Amniotic stem cell (primary cell): ENCODE measurements around the gene GMPPA.

ENCODE experiments used
- DNase-seq: peaks from one replicate; lab custom pipeline; 2025; lab: John Stamatoyannopoulos, UW

GMPPA gene

DNA sequence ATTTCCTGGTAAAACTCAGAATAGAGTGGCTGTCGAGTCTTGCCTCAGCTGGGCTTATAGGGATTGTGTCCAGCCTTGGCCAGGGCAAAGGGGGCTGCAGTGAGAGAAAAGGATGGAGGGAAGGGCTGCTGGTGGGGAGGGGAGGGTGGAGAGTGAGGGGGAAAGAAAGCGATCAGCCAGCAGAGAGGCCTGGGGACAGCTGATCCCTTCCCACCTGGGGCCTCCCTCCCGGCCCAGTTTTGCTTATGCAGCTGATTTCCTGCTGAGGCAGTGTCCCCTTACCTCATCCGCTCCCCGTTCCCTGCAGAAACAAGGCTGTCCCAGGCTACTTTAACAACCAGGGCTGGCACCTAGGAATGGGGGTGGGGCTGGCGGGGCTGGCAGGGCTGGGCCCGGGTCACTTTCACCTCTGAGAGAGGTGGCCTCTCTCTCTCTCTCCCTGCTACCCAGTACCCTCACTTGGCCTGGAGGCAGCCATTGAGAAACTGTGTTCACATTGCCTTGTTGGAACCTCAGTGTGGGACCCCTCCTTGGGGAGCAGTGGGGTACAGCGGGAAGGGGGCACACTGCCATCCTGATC, 12.2 kb upstream of the GMPPA start:
- DNase-seq, result no peak

GRCh38 chr2:219488149-219488843, 10.4 kb upstream of the GMPPA start:
- DNase-seq, result no peak

GRCh38 chr2:219488844-219489194, 9.9 kb upstream of the GMPPA start:
- no peak for DNase-seq

DNA sequence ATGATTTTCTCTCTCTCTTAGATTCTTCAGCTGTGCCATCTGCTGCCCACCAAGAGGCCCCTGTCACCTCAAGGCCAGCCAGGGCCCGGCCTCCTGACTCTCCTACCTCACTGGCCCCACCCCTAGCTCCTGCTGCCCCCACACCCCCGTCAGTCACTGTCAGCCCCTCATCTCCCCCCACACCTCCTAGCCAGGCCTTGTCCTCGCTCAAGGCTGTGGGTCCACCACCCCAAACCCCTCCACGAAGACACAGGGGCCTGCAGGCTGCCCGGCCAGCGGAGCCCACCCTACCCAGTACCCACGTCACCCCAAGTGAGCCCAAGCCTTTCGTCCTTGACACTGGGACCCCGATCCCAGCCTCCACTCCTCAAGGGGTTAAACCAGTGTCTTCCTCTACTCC, 9.4 kb upstream of the GMPPA start:
- no peak for DNase-seq

- no peak for DNase-seq
These were observed 8.5 kb upstream of the GMPPA start for GRCh38 chr2:219490186-219490585.

DNA sequence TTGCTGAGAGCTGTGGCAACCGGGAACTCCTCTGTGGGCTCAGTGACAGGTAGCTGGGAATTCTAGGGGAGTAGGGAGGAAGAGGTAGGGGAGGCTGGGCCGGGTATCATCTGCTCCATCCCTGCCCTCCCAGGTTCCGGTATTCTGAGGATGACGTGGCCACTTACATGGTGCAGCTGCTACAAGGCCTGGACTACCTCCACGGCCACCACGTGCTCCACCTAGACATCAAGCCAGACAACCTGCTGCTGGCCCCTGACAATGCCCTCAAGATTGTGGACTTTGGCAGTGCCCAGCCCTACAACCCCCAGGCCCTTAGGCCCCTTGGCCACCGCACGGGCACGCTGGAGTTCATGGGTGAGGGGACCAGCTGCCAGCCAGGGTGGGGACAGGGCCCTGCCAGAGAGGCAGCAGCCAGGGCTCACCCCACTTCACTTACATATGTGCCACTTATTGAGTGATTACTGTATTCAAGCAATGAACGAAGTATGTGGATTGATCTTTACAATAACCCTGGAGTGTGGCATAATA, 8.0 kb upstream of the GMPPA start:
- DNase-seq, result no peak

- DNase-seq, result no peak
These were observed 7.3 kb upstream of the GMPPA start for GRCh38 chr2:219491278-219491963.

- DNase-seq, result no peak
These were observed 6.1 kb upstream of the GMPPA start for GRCh38 chr2:219492575-219492974.

GRCh38 chr2:219493086-219493485, 5.6 kb upstream of the GMPPA start:
- DNase-seq, result no peak

DNA sequence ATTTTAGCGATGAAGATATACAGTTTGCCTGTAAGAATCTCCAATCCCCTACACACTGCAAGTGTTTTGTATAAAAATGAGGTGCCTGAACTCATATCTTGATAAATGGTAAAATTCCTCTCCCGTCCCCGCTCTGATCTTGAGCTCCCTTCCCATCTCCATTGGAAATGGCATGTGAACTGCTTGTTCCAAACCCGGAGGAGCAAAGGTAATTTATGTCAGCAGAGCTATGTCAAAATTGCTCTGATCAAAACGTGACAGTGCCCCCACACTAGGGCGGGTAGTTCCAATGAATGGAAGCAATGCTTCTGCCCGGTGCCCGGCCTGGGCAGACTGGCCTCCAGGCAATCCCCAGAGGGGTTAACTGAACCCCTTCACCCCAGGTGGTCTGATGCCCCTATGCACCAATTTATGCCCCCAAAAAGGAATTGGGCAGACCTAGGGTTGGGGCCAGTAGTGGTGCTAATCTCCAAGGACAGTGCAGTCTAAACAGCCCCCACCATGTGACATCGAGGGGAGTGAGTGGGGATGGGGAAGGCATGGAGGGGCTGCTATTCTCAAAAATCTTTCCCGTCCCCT, 3.6 kb upstream of the GMPPA start:
- no peak for DNase-seq

GRCh38 chr2:219495531-219496122, 3.1 kb upstream of the GMPPA start:
- DNase-seq, result peak; percentile 9

GRCh38 chr2:219496247-219496824, 2.4 kb upstream of the GMPPA start:
- no peak for DNase-seq

- no peak for DNase-seq
These were observed 1.7 kb upstream of the GMPPA start for GRCh38 chr2:219496825-219497494.

DNA sequence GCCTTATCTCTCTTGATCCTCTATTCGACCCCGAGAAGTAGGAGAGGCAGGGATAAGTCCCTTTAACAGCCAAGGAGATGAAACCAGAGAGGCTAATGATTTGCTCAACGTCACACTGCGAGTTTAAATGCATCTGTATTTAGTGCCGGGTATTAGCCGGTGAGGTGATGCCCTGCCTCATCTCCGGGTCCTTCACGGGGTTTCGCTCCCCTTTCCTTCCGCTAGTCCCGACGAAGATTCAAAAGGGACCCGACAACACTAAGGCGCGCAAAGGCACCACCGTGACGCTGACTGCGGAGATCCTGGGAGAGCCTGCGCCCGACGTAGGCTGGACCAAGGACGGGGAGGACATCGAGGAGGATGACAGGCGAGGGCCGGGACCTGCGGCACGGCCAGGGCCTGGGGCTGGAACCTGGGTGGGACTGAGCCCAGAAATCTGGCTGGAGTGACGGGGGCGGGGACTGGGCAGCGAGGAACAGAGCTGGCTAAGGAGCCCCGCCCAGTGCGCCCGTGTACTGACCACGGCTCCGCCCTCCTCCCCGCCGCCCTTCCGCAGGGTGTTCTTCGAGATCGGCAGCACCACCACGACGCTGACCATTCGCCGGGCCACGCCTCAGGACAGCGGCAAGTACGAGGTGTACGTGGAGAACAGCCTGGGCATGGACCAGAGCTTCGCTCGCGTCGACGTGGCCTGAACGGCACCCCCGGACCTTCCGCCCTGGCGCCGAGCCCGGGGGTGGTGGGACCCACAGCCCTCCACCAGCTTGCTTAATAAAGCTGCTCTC, 1.0 kb upstream of the GMPPA start:
- peak; percentile 34 for DNase-seq

GRCh38 chr2:219499058-219499307, 292 bp downstream of the GMPPA start:
- no peak for DNase-seq

DNA sequence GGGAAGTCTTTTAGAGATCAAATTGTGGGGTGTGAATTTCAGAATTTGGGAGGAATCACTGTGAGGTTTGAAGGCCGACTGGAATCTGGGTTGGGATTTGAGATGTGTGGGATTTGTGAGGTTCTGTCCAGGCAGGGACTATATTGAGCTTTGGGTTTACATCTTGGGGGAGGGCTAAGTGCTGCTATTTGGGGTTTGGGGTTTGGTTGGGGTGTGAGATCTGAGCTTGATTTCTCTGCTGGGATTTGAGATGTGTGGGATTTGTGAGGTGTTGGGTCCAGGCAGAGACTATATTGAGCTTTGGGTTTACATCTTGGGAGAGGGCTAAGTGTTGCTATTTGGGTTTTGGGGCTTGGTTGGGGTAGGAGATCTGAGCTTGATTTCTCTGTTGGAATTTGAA, 864 bp downstream of the GMPPA start:
- DNase-seq, result no peak

DNA sequence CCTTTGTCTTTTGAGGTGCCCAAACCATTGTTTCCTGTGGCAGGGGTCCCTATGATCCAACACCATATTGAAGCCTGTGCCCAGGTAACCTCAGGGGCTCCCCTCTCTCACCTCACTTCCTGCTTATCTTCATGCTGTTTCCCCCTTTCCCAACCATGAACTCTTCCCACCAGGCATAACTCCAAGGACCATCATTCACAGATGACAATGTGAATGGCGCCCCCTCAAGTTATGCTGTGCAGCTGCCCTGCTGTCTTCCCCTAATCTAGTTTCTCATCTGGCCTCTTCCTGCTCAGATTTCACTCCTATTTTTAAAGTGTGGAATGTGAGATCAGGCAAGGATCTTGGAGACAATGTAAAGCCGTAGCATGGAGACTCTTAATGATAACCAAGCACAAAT, 1.4 kb downstream of the GMPPA start:
- DNase-seq, result no peak

DNA sequence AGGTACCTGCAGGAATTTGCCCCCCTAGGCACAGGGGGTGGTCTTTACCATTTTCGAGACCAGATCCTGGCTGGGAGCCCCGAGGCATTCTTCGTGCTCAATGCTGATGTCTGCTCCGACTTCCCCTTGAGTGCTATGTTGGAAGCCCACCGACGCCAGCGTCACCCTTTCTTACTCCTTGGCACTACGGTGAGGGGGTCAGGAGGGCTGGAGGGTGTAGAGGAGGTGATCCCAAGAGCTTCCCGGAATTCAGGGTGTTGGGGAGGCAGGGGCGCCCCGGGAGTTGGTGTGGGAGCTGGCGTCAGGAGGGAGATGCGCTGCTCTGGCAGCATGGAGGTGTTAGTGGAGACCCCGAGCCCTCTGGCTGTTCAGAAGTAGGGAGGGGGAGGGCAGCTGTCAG, 3.2 kb downstream of the GMPPA start:
- no peak for DNase-seq

- no peak for DNase-seq
These were observed 3.9 kb downstream of the GMPPA start for GRCh38 chr2:219502618-219503017.

DNA sequence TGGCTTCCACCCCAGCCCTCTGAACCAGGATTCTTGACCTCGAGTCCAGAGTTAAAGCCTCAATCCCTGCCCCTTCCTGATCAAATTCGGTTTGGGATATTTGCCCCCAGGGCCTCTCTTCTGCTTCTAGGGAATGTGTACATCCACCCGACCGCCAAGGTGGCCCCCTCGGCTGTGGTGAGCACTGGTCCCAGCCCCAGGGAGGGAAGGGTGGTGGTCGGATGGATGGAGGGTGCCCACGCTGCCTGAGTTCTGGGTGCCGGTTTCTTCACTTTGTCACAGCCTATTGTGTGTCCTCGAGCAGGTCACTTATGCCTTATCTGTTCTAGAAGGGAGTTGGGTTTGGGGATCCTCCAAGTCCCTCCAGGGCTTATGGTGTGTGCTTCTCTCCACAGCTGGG, 6.9 kb downstream of the GMPPA start:
- DNase-seq, result no peak

DNA sequence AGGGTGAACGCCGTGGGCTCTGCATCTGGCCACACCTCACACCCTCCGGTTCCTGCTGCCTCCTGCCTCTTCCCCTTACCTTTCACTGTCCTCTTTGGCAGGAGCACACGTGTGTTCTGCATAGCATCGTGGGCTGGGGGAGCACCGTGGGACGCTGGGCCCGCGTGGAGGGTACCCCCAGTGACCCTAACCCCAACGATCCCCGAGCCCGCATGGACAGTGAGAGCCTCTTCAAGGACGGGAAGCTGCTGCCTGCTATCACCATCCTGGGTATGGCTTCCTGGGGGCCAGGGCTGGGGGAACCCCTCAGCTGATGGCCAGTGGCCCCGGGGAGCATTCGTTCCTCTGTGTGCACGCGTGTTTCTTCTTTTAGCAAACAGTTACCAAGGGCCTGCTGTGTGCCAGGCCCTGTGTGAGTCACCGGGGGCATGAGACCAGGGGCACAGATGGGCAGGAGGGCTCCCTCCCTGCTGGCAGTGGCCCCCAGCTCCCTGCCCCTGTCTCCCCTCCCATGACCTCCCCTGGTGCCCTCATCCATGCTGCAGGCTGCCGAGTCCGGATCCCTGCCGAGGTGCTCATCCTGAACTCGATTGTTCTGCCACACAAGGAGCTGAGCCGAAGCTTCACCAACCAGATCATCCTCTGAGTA, 7.6 kb downstream of the GMPPA start:
- DNase-seq, result no peak
